GM12892 (cell line): Measurements from ENCODE around the gene PLEKHM1.
"Not testable (repeated sequence)": the region's sequence is repeated elsewhere in the genome, so short reads cannot be mapped to it uniquely, and the experiment has no call there.

Experiments used
- POLR2A ChIP-seq: IDR thresholded peaks from 2 replicates; pipeline ENCODE4 v1.6.1; 2011; ENCODE audit warnings: low read depth, low read length, control low read depth
- POLR2AphosphoS5 ChIP-seq: IDR thresholded peaks from 2 replicates; pipeline ENCODE4 v1.6.1; 2011; ENCODE audit warnings: low read depth, low read length, control low read depth
- TAF1 ChIP-seq: IDR thresholded peaks from 2 replicates; pipeline ENCODE4 v1.6.1; 2011; ENCODE audit warnings: low read depth, mild to moderate bottlenecking, control low read depth, low read length, borderline replicate concordance

GRCh38 chr17:45483177-45483576, 7.3 kb downstream of the PLEKHM1 start:
- TF ChIP-seq TAF1, POLR2A, POLR2AphosphoS5: not testable (repeated sequence)
